Measurements from ENCODE around the gene TNKS1BP1.

DNA sequence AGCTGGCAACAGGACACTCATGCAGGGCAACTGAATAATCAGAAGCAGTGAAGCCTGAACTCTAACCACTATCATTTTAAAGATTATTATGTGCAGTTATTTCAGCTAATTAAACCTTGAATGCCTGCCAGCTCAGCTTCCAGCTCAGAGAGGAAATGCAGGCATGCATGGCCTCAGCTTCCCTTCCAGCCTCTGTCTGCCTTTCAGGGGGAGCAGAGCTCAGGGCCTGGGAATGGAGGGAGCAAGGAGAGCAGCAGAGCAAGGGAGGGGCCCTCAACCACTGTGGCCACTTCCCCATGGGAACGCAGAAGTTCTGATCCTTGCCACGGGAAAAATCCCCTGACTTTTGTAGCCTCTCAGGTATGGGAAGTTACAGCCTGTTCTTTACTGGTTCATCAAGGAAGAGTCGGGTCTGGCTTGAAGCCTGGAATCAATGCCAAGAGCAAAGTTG lies 55.2 kb downstream of the TNKS1BP1 start:
- TF ChIP-seq CTCF (IDR thresholded peaks at IDR 0.05) (no peak), EZH2 (IDR thresholded peaks at IDR 0.05) (no peak)
